ENCODE data around the gene OOSP3. TPM values are rescaled to one million over a fixed set of nuclear protein-coding genes. Genes with fewer than 3 reads are reported as not detected.
"Not testable (repeated sequence)": the region's sequence is repeated elsewhere in the genome, so short reads cannot be mapped to it uniquely, and the experiment has no call there.

Gene OOSP3
- total RNA-seq, 1 experiment from 2014 or later = not detected

DNA sequence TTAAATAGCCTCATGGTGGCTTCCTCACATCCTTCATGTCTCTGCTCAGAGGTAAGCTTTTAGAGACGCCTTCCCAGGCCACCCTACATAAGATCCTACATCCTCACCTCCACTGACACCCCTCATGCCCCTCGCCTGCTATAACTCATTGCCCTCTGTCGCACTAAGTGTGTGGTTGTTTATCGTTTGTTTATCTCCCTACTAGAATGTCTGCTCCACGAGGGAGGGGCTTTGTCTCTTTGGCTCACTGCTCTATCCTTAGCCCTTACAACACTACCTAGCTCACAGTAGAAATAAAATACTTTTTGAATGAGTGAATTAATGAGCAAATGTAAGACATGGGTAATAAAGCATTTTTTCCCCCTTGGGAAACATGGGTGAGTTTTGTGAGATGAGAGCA is 32.0 kb upstream of the OOSP3 start:
- no peaks in the 10 kb centered on the region for H3K9me2 ChIP-seq (ENCODE audit: insufficient read depth)
- H3F3A ChIP-seq (ENCODE audit: insufficient read depth, low read depth) = no peaks in the 10 kb centered on the region
- no peak overlapping the region for H3K4me2 ChIP-seq
- no peaks in the 10 kb centered on the region for H3K4me1 ChIP-seq (replicated peaks; ENCODE audit: insufficient read depth)
- no peak for DNase-seq
- no peaks in the 10 kb centered on the region for H3K36me3 ChIP-seq (ENCODE audit: low read depth)
- no peak for TF ChIP-seq CTCF (conservative IDR thresholded peaks at IDR 0.05)
- TF ChIP-seq EZH2 (IDR thresholded peaks at IDR 0.05; ENCODE audit: low read depth) = no peak
- BruUV-seq (replicated peaks) = no TSS peak
- no peak overlapping the region for H3K27ac ChIP-seq
- intact Hi-C loops (cut with micrococcal nuclease; ENCODE audit: unreplicated experiment) = no loop called here
- no peak overlapping the region for H3K4me3 ChIP-seq
- H4K20me1 ChIP-seq (ENCODE audit: insufficient read depth) = no peaks in the 10 kb centered on the region
- no peaks in the 10 kb centered on the region for H3K79me2 ChIP-seq (ENCODE audit: low read depth)
- POLR2A ChIA-PET (ENCODE audit: unreplicated experiment) = no interaction called here
- H3K27me3 ChIP-seq (ENCODE audit: insufficient read depth, low read depth) = no peaks in the 10 kb centered on the region
- CTCF ChIA-PET = no interaction called here
- no peaks in the 10 kb centered on the region for H3K9me3 ChIP-seq (ENCODE audit: insufficient read depth, low read depth)
- H2AFZ ChIP-seq = no peak overlapping the region

- Histone ChIP-seq H3K27ac (no peak overlapping the region), H2AFZ (no peak overlapping the region), H3K4me2 (no peak overlapping the region), H3K9me3 (ENCODE audit: insufficient read depth, low read depth) (no peaks in the 10 kb centered on the region), H3F3A (ENCODE audit: insufficient read depth, low read depth) (no peaks in the 10 kb centered on the region), H3K27me3 (ENCODE audit: insufficient read depth, low read depth) (no peaks in the 10 kb centered on the region), H3K4me1 (replicated peaks; ENCODE audit: insufficient read depth) (no peaks in the 10 kb centered on the region), H4K20me1 (ENCODE audit: insufficient read depth) (no peaks in the 10 kb centered on the region), H3K9me2 (ENCODE audit: insufficient read depth) (no peaks in the 10 kb centered on the region), H3K36me3 (ENCODE audit: low read depth) (no peaks in the 10 kb centered on the region), H3K79me2 (ENCODE audit: low read depth) (no peaks in the 10 kb centered on the region), H3K4me3 (no peak overlapping the region)
- CTCF ChIA-PET = no interaction called here
- TF ChIP-seq CTCF (conservative IDR thresholded peaks at IDR 0.05) (no peak), EZH2 (IDR thresholded peaks at IDR 0.05; ENCODE audit: low read depth) (no peak)
- POLR2A ChIA-PET (ENCODE audit: unreplicated experiment) = no interaction called here
- intact Hi-C loops (cut with micrococcal nuclease; ENCODE audit: unreplicated experiment) = no loop called here
- no peak for DNase-seq
- no TSS peak for BruUV-seq (replicated peaks)
Observed at GRCh38 chr11:59847626-59848025, 31.0 kb upstream of the OOSP3 start.

DNA sequence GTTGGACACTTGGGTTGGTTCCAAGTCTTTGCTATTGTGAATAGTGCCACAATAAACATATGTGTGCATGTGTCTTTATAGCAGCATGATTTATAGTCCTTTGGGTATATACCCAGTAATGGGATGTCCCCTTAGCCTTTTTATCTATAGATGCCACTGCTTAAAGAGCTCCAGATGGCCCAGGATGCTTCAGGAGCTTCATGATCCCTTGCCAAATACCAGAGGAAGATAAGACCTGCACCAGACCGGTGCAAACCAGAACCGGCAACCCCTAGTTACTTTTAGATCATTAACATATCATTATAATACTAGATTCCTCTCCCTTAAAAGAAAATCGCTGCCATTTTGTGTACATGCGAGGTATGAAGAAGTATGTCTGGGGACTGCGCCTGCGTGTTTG is 30.1 kb upstream of the OOSP3 start:
- not testable (repeated sequence) for BruUV-seq (replicated peaks)

GRCh38 chr11:59849129-59849528 is 29.5 kb upstream of the OOSP3 start:
- H3K9me2 ChIP-seq (ENCODE audit: insufficient read depth) = no peaks in the 10 kb centered on the region
- no peaks in the 10 kb centered on the region for H3F3A ChIP-seq (ENCODE audit: insufficient read depth, low read depth)
- no peak overlapping the region for H2AFZ ChIP-seq
- BruUV-seq (replicated peaks) = no TSS peak
- DNase-seq = no peak
- no peak overlapping the region for H3K27ac ChIP-seq
- TF ChIP-seq CTCF (conservative IDR thresholded peaks at IDR 0.05) = no peak
- TF ChIP-seq EZH2 (IDR thresholded peaks at IDR 0.05; ENCODE audit: low read depth) = no peak
- POLR2A ChIA-PET (ENCODE audit: unreplicated experiment) = no interaction called here
- no peak overlapping the region for H3K4me3 ChIP-seq
- H3K27me3 ChIP-seq (ENCODE audit: insufficient read depth, low read depth) = no peaks in the 10 kb centered on the region
- CTCF ChIA-PET = interaction anchor here (0.6 kb wide), 1 partner anchor 72 kb away, joined by 3 read pairs; no protein-coding TSS in a partner anchor
- H3K9me3 ChIP-seq (ENCODE audit: insufficient read depth, low read depth) = no peaks in the 10 kb centered on the region
- no peaks in the 10 kb centered on the region for H3K4me1 ChIP-seq (replicated peaks; ENCODE audit: insufficient read depth)
- intact Hi-C loops (cut with micrococcal nuclease; ENCODE audit: unreplicated experiment) = no loop called here
- no peak overlapping the region for H3K4me2 ChIP-seq
- H3K36me3 ChIP-seq (ENCODE audit: low read depth) = no peaks in the 10 kb centered on the region
- H3K79me2 ChIP-seq (ENCODE audit: low read depth) = no peaks in the 10 kb centered on the region
- no peaks in the 10 kb centered on the region for H4K20me1 ChIP-seq (ENCODE audit: insufficient read depth)

More for the DNA sequence above, 30.1 kb upstream of the OOSP3 start:
- H3K36me3 ChIP-seq (ENCODE audit: low read depth); H3F3A ChIP-seq (ENCODE audit: insufficient read depth, low read depth); intact Hi-C loops (cut with micrococcal nuclease; ENCODE audit: unreplicated experiment); H3K27ac ChIP-seq; H3K4me3 ChIP-seq; CTCF ChIA-PET; POLR2A ChIA-PET (ENCODE audit: unreplicated experiment); H4K20me1 ChIP-seq (ENCODE audit: insufficient read depth); H3K79me2 ChIP-seq (ENCODE audit: low read depth); DNase-seq; H3K9me3 ChIP-seq (ENCODE audit: insufficient read depth, low read depth); H3K4me1 ChIP-seq (replicated peaks; ENCODE audit: insufficient read depth); H3K9me2 ChIP-seq (ENCODE audit: insufficient read depth); H3K27me3 ChIP-seq (ENCODE audit: insufficient read depth, low read depth); H3K4me2 ChIP-seq; H2AFZ ChIP-seq: not testable (repeated sequence)

DNA sequence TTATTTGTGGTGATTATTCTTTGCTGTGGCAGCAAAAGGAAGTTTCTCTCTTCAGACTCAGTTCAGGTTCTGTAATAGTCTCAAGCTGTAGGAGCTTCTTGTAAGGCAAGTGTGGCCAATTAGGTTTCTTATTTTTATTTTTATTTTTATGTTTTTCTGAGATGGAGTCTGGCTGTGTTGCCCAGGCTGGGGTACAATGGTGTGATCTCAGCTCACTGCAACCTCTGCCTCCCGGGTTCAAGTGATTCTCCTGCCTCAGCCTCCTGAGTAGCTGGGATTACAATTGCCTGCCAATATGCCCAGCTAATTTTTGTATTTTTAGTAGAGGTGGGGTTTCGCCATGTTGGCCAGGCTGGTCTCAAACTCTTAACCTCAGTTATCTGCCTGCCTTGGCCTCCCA is 29.0 kb upstream of the OOSP3 start:
- H3K79me2 ChIP-seq (ENCODE audit: low read depth); H3F3A ChIP-seq (ENCODE audit: insufficient read depth, low read depth); H3K36me3 ChIP-seq (ENCODE audit: low read depth); H4K20me1 ChIP-seq (ENCODE audit: insufficient read depth); H3K4me3 ChIP-seq; BruUV-seq (replicated peaks); H3K27ac ChIP-seq; intact Hi-C loops (cut with micrococcal nuclease; ENCODE audit: unreplicated experiment); H3K9me3 ChIP-seq (ENCODE audit: insufficient read depth, low read depth); H3K4me1 ChIP-seq (replicated peaks; ENCODE audit: insufficient read depth); H3K9me2 ChIP-seq (ENCODE audit: insufficient read depth); H3K4me2 ChIP-seq; POLR2A ChIA-PET (ENCODE audit: unreplicated experiment); DNase-seq; H3K27me3 ChIP-seq (ENCODE audit: insufficient read depth, low read depth); H2AFZ ChIP-seq: not testable (repeated sequence)
- CTCF ChIA-PET = interaction anchor here (0.6 kb wide), 1 partner anchor 72 kb away, joined by 3 read pairs; no protein-coding TSS in a partner anchor

All from PC-9 (cell line).